KOPT-K1 (cell line): ENCODE measurements around the gene DTX3.

Experiments used
- H3K27ac ChIP-seq: fragments of 200-600 bp; sonication (generic); 2 replicates; pipeline ENCODE4 v1.5.1; 2016; ENCODE audit warnings: antibody characterized with exemption, mild to moderate bottlenecking, low read depth, low read length; ENCODE audit not compliant: poor library complexity, severe bottlenecking
- H3K36me3 ChIP-seq: fragments of 200-600 bp; sonication (generic); 2 replicates; pipeline ENCODE4 v1.5.1; 2017; ENCODE audit warnings: antibody characterized with exemption, mild to moderate bottlenecking, low read length, moderate library complexity; ENCODE audit not compliant: insufficient read depth
- H3K9me3 ChIP-seq: fragments of 200-600 bp; sonication (generic); 2 replicates; pipeline ENCODE4 v1.5.1; 2017; ENCODE audit warnings: antibody characterized with exemption, low read length, mild to moderate bottlenecking; ENCODE audit not compliant: insufficient read depth, poor library complexity, severe bottlenecking

The DTX3 gene

DNA sequence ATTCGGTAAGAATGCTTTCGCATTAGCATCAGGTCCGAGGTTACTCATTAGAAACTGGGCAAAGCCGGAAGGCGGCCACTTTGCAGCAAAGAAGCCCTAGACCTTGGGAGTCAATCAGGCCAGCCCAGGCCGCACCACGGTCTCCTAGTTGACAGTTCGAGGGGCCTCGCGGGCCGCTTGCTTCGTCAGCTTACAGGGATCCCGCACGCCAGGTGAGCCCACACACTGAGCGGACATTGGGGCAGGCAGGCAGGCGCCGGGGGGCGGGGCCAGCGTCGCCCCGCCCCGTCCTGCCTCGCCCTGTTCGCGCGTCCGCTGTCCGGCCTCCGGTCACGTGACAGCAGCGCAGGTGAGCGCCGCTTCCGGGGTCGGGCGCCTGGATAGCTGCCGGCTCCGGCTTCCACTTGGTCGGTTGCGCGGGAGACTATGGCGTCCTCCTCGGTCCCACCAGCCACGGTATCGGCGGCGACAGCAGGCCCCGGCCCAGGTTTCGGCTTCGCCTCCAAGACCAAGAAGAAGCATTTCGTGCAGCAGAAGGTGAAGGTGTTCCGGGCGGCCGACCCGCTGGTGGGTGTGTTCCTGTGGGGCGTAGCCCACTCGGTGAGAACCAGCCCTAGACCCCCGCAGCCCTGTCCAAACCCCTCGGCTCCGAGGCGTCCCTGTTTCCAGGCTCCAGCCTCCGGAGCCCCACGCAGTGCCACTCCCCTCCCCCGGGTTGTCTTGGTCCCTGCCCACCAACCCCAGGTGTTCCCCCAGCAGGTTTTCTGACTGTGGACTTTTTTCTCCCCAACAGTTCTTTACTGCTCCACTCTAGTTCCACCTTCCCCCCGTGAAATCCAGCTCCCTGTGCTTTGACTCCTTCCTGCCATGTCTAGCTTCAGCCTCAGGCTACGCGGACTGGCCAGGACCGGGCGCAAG, 13.5 kb upstream of the DTX3 start, which contains the start of gene PIP4K2C:
Gene PIP4K2C (plus strand): TSS at position 329 of the 918 bp plus-strand sequence. CDS start 98 bp downstream, at position 427.
- H3K9me3 ChIP-seq: no peaks in the 10 kb centered on the region
- peak within 1 kb of the TSS; percentile 37 for H3K27ac ChIP-seq
- peaks cover 20% of the 10 kb centered on the region for H3K36me3 ChIP-seq

DNA sequence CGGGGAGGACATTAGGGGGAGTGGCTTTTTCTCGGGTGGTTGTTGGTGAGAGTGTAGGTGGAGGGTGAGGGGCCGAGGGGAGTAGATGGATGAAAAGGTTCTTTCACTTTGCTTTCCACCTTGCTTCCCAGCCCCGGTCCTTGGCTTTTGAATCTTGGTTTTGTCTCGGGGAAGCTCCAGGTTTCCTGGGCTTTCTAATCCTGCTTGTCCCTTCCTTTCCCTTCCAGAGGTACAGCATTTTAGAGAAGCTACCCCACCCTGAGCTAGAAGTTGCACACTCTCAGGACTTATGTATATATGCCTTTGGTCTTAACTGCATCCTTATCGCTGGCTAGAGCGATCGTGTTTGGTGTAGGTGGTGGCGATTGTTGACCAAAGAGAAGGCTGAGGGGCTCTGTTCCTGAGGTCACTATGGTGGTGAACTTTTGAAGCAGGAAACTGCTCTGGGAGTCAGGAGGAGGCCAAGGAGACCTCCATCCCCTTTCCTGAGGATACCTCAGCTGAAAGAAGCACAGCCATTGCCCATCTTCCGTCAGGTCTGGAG, 12.8 kb upstream of the DTX3 start:
- Histone ChIP-seq H3K9me3 (no peaks in the 10 kb centered on the region), H3K36me3 (peaks cover 26% of the 10 kb centered on the region), H3K27ac (peak overlapping the region; percentile 37)

DNA sequence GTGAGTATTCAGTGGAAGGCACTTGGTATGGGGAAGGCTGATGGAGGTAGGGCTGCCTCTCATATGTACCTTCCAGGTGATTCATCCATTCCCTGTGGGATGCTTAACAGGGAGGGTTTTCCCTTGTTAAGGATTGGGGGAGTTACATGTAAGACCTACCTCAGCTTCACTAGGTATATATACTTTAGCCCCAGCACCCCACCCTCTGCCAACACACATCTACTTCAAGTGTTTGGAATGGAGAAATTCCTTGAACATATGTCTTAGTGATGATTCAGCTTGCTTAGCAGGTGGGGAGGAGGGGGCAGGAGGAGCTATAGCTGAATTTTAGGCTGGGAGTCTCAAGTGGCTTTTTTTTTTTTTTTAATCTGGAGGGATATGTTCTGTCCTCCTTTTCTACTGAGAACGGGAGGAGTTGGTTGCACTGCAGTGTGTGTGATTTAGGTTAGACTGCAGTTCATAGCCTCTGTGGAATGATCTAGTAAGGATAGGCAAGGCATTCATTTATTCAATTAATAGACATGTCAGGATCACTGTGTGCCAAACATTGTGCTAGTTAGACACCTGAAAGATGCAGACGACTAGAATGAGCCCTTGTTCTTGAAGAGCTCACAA, 12.0 kb upstream of the DTX3 start:
- peaks cover 34% of the 10 kb centered on the region for H3K36me3 ChIP-seq
- no peak overlapping the region for H3K27ac ChIP-seq
- no peaks in the 10 kb centered on the region for H3K9me3 ChIP-seq

DNA sequence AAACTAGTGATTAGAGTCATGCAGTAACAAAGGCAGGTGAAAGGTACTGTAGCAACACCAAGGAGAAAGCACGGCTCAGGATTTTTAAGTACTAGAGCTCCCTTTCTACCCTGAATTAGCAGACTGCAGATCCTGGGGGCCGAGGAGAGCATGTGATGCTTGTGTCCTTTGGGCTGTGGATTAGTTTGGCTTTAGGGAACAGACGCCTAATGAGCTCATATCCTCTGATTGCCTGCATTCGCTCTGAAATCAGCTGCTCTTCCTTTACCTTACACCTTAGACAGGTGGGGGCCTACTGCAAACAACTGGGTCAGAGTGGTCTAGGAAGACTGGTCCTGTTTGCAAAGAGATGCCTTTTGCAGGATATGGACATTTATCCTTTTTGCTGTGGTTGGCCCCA, 11.4 kb upstream of the DTX3 start:
- no peak overlapping the region for H3K27ac ChIP-seq
- H3K36me3 ChIP-seq: peaks cover 36% of the 10 kb centered on the region
- H3K9me3 ChIP-seq: no peaks in the 10 kb centered on the region

DNA sequence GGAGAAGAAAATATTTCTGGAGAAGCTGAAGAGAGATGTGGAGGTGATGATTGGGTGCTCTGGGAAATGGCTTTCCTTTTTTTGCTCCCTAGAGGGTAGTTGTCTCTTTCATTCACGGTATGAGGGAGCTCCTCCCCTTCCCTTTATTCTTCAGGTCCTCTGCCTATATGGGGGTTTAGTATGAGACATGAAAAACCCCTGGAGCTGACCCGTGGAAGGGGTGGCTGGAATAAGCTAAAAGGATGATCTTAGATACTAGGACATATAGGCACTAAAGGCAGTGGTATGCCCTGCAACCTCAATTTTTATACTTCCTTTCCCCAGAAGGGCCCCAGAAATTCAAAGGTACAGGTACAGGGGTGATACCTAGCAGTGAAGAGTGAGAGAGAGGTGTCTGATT, 4.2 kb upstream of the DTX3 start:
- H3K36me3 ChIP-seq: peaks cover 61% of the 10 kb centered on the region

DNA sequence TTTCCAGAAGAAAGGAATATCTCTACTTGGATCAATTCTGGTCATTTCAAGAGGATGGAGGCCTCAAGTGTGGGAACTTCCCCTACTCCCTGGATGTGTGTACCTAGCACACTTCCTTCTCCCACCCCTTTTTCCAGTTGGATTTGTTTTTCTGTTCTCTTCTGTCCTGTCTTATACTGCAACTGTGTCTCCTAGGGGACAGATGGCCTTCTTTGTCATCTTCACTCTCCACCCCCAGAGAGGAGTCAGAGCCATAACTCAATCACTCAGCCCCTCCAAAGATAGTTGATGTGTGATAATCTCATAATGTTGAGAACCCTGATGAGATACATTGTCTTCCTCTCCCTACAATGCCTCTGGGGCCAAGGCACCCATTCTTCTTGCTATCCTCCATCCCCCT, 2.1 kb upstream of the DTX3 start:
- Histone ChIP-seq H3K27ac (no peak overlapping the region), H3K36me3 (peaks cover 42% of the 10 kb centered on the region; the same call in 1 of the 2 replicates), H3K9me3 (no peaks in the 10 kb centered on the region)

More for the DNA sequence above, 4.2 kb upstream of the DTX3 start:
- Histone ChIP-seq H3K9me3 (no peaks in the 10 kb centered on the region), H3K27ac (no peak overlapping the region)

DNA sequence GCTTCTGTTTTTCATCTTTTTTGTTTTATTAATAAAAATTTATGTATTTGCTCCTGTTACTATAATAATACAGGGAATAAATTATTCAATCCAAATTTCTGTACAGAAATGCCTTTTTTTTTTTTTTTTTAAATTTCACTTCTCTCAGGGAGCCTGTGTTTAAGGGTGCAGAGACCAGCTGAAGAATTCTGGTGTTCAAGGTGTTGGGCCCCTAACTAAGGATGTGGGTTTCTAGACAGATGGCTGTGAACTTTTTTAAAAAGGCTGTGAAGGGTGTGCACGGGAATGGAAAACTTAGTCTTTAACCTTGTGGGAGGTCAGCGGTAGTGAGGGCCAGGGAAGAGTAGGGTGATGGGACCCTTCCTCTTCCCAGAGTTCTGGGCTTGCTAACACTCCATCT, 1.3 kb upstream of the DTX3 start:
- Histone ChIP-seq H3K9me3 (no peaks in the 10 kb centered on the region), H3K36me3 (peaks cover 43% of the 10 kb centered on the region; the same call in 1 of the 2 replicates), H3K27ac (peak overlapping the region; percentile 64)

DNA sequence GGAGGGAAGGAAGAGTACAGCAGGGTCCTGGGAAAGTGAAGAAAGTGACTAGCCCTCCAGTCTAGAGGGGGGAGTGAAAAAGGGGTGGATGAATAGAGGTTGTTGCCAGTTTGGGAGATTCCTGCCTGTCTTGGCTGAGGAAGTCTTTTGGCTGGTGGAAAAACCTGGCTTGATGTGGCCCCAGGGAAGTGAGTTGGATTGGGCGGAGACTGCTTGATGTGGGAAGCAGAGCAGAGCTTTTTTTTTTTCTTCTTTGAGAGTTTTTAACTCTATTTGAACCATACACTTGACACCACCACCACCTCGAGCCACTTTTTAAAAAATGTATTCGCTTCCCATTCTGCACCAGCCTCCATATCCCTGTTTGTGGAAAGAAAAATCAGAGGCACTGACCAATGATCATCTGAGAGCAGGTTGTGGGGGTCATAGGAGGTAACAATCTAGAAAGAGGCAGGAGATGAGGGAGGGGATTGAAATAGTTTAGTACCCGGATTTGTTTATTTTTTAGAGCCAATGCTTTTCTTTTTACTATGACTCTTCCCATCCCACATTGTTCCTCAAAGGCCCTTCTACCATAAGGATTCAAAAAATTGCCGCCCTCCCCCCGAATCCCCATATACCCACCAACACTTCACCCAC, 690 bp upstream of the DTX3 start:
- Histone ChIP-seq H3K36me3 (peaks cover 45% of the 10 kb centered on the region; the same call in 1 of the 2 replicates), H3K27ac (peak overlapping the region; percentile 64), H3K9me3 (no peaks in the 10 kb centered on the region)

DNA sequence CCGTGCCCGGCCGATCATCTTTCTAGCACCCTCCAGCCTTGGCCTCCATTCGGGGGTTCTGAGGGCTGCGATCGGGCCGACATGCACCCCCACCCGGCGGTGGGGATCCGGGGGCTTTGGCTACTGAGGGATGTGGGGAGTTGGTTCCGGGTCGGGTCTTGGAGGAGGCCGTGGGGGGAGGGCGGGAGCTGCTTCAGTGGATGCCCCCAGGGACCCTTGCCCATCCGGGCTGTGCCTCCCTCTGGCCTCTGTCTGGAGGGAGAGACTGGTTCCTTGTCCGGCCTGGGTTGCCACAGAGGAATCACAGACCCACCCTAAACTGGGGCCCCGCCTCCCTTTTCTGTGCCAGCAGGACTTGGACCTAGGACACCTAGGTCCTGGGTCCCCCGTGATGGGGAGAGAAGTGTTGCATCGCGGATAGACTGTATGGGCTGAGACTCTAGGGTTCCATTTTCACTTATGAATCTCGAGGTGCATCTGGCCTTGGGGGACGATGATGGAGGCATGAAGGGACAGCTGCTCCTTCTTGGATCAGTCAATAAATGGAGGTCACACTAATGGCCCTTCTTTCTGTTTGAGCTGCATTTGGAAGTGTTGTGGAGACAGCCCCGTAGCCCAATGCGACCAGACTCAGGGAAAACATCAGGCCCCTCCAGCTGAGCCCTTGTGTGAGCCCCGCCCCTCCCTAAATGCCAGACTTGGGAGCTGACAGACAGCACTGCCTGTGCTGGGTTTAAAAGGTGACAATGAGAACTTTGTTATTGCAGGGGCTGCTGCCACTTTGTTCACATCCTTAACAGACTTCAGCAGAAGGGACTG, 577 bp downstream of the DTX3 start:
- Histone ChIP-seq H3K36me3 (peaks cover 38% of the 10 kb centered on the region; the same call in 1 of the 2 replicates), H3K27ac (peak overlapping the region; percentile 64), H3K9me3 (no peaks in the 10 kb centered on the region)

DNA sequence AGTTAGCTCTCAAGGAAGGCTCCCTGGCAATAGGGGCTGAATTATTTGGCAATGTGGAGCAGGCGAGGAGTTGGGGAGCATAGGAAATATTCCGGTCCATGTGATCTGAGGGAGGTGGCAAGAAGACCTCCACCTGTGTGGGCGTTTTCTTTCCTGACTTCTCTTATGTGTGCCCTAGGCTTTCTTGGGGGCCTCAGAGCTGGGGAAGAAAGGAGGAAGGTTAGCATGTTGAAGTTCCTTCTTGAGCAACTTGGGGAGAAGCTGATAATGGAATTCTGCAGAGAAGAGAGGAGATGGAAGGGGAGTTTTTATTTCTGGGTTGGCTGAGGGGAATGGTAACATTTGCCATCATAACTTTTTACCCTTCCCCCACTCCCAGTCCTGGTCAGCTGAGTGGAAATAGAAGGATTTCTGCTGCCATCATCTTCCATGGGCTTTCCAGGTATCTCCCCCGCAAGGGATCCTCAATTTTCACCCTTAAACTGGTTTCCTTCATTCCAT, 1.2 kb downstream of the DTX3 start:
- Histone ChIP-seq H3K9me3 (no peaks in the 10 kb centered on the region), H3K27ac (no peak overlapping the region), H3K36me3 (peaks cover 32% of the 10 kb centered on the region; the same call in 1 of the 2 replicates)

DNA sequence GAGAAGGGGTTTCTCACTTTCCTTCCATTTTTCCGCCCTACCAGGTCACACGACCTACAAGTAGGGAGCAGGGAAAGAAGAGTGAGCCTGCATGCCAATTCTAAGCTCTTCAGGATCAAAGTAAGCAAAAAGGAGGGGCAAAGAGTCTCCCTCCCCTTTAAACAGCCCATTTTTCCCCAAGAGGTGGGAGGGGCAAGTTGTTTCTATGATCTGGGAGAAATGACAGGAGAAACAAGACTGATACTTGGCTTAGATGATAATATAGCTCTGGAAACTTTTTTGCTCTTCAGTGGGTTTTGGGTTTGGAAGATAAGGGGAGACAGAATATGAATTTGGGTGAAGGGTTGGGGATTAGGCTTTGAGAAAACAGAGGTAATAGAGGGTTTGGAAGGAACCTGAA, 1.8 kb downstream of the DTX3 start:
- H3K36me3 ChIP-seq: peaks cover 27% of the 10 kb centered on the region; the same call in 1 of the 2 replicates
- H3K27ac ChIP-seq: no peak overlapping the region
- no peaks in the 10 kb centered on the region for H3K9me3 ChIP-seq

DNA sequence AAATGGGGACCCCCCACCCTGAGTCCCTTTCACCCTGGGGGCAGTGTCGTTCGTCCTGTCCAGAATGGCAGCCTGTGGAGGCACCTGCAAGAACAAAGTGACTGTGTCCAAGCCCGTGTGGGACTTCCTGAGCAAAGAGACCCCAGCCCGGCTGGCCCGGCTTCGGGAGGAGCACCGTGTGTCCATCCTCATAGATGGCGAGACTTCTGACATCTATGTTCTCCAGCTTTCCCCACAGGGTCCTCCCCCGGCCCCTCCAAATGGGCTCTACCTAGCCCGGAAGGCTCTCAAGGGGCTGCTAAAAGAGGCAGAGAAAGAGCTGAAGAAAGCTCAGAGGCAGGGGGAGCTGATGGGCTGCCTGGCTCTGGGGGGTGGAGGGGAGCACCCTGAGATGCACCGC, 2.2 kb downstream of the DTX3 start:
- peaks cover 24% of the 10 kb centered on the region; the same call in 1 of the 2 replicates for H3K36me3 ChIP-seq
- H3K9me3 ChIP-seq: no peaks in the 10 kb centered on the region
- H3K27ac ChIP-seq: no peak overlapping the region

DNA sequence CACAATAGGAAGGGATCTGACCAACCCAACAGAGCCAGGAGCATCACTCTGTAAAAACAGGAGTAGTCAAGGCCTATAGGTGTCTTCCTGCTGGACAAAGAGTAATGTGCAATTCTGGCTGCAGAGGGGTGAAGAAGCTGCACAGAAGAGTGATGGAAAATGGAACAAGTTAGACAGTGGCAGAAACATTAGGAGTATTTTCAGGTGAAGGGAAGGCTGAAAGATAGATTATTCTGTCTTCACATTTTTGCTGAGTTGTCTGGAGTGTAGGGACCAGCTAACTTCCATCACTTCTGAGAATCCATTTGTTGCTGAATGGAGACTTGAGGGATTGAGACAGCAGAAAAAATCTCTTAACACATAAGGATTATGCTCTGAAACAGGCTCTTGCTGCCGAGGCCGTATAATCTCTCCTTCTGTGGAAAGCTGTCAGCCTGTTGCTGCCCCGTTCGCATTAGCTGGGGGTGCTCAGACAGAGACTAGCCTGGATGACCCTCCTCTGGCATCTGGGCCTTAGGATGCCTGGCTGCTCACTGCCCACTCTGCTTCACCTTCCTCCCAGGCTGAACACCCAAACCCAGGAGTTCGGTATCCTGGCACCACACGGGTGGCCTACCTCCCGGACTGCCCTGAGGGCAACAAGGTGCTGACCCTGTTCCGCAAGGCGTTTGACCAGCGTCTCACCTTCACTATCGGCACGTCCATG, 3.5 kb downstream of the DTX3 start:
- Histone ChIP-seq H3K27ac (no peak overlapping the region), H3K9me3 (no peaks in the 10 kb centered on the region), H3K36me3 (peaks cover 16% of the 10 kb centered on the region; the same call in 1 of the 2 replicates)
